HUES64 (cell line): ENCODE measurements around the gene GATA6.

ENCODE experiments used
- H3K27ac ChIP-seq: 2 replicates; pipeline ENCODE4 v1.7.0; 2013; ENCODE audit warnings: low read depth, low read length, inconsistent platforms
- H3K27me3 ChIP-seq: 2 replicates; pipeline ENCODE4 v1.6.1; 2013; ENCODE audit warnings: mild to moderate bottlenecking, low read length; ENCODE audit not compliant: insufficient read depth
- H3K36me3 ChIP-seq: 2 replicates; pipeline ENCODE4 v1.6.1; 2013; ENCODE audit warnings: mild to moderate bottlenecking, low read length; ENCODE audit not compliant: insufficient read depth
- H3K4me1 ChIP-seq: 2 replicates; pipeline ENCODE4 v1.6.1; 2013; ENCODE audit warnings: mild to moderate bottlenecking, low read length, moderate library complexity; ENCODE audit not compliant: insufficient read depth
- H3K4me3 ChIP-seq: 2 replicates; pipeline ENCODE4 v1.5.1; 2013; ENCODE audit warnings: mild to moderate bottlenecking, low read length, moderate library complexity
- H3K9ac ChIP-seq: 2 replicates; pipeline ENCODE4 v1.6.1; 2013; ENCODE audit warnings: mild to moderate bottlenecking, low read depth, low read length
- H3K9me3 ChIP-seq: 2 replicates; pipeline ENCODE4 v1.6.1; 2013; ENCODE audit warnings: low read depth, low read length; ENCODE audit not compliant: insufficient read depth
- WGBS: fragments of 150-250, 120-280 bp; methylation state at CpG from one replicate; pipeline ENCODE4 v1.1.7; 2013; ENCODE audit warnings: missing lambda C conversion rate; 5-methylcytosine and 5-hydroxymethylcytosine counted together

Gene GATA6

DNA sequence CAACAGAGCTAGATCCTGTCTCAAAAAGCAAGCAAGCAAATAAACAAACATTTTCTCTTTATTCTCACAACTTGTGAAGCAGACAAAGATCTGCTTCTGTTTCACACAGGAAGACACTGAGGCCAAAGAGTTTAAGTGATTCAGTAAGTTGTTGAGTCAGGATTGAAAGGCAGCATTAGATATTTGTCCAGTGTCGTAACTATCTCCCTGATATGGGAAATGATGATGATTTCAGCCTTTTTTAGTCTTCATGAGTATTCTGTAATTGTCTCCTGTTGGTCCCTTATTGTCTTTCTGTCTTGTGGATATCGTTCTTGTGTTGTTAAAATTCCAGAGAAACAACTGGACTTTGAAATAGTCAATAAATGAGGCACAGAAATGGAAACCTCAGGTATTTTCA, 59.6 kb downstream of the GATA6 start:
- 93% methylated on average over 2 of the region's 2 CpGs for WGBS
- 0 out of 2 replicates have a peak, but pooled peaks cover 2% of the 10 kb centered on the region for H3K4me1 ChIP-seq
- H3K9ac ChIP-seq = no peak overlapping the region
- H3K9me3 ChIP-seq = no peaks in the 10 kb centered on the region
- peaks cover 8% of the 10 kb centered on the region; the same call in 1 of the 2 replicates for H3K27me3 ChIP-seq
- no peaks in the 10 kb centered on the region for H3K36me3 ChIP-seq
- H3K27ac ChIP-seq = no peak overlapping the region
- no peak overlapping the region for H3K4me3 ChIP-seq

DNA sequence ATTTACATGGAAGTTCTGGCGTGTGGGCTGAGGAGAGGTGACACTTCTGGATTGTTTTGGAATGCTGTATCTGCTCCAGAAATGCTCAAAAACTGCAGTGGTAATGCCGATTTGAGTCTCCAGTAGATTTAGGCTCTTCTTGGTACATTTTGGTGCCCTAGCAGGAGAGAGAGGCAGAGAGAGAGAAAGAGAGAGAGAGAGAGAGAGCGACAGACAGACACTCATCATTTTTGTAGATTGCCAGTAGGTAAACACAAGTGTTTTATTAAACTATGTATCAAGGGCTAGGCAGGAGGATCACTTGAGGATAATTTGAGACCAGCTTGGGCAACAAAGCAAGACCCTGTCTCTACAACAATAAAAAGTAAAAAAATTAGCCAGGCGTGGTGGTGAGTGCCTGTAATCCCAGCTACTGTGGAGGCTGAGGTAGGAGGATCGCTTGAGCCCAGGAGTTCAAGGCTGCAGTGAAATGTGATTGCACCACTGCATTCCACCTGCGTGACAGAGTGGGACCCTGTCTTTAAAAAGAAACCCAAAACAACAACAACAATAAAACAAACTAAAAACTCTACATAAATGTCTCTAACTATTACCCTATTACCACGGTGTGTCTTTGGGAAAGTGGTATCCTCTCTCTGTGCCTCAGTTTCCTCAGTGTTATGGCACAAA, 60.2 kb downstream of the GATA6 start:
- H3K9ac ChIP-seq = no peak overlapping the region
- H3K9me3 ChIP-seq = no peaks in the 10 kb centered on the region
- 87% methylated on average over 7 of the region's 7 CpGs for WGBS
- no peak overlapping the region for H3K4me3 ChIP-seq
- no peak overlapping the region for H3K27ac ChIP-seq
- H3K36me3 ChIP-seq = no peaks in the 10 kb centered on the region
- H3K27me3 ChIP-seq = peaks cover 8% of the 10 kb centered on the region
- 0 out of 2 replicates have a peak, but pooled peaks cover 2% of the 10 kb centered on the region for H3K4me1 ChIP-seq

DNA sequence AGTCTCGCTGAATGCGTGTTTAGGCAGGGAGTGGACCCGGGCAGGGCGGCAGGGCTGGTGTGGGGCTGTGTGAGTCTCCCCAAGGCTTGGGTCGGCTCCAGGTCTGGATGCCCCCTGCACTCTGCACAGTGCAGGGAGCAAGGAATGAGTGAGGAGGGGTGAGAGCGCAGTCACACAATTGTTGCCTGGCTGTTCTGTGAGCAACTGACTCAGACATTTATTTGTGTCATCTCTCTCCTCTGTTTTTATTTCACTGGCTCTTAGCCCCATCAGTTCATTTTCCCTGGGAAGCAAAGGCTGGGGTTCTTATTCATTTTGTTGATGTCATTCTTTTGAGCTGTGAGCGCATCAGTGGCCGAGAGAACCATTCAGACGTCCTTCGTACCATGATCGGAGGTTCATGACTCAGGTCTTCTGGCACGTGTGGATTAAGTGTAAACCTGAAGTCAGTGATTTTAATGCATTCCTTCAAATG, 61.1 kb downstream of the GATA6 start:
- Histone ChIP-seq H3K36me3 (no peaks in the 10 kb centered on the region), H3K27me3 (peaks cover 7% of the 10 kb centered on the region), H3K9ac (no peak overlapping the region), H3K4me1 (0 out of 2 replicates have a peak, but pooled peaks cover 2% of the 10 kb centered on the region), H3K9me3 (no peaks in the 10 kb centered on the region), H3K27ac (no peak overlapping the region), H3K4me3 (no peak overlapping the region)
- WGBS = 89% methylated on average over 12 of the region's 12 CpGs

DNA sequence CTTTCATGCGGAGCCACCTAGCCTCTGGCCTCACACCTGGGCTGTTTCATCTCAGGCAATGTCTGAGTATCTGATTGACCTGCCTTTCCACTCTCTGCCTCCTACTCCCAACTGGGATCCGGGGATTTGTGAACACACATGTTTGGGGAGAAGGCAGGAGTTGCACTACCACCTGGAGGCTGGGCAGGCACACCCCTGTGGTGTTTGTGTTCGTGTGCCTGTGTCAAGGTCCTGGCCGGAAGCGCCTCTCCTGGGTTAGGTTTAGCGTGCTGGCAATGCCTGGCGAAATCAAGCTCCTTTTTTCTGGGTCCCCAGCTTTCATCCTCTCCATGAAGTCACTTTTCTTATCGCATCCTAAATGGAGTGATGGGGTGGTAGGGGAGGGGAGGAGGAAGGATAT, 63.9 kb downstream of the GATA6 start:
- no peak overlapping the region for H3K9ac ChIP-seq
- no peak overlapping the region for H3K4me3 ChIP-seq
- no peaks in the 10 kb centered on the region for H3K9me3 ChIP-seq
- H3K4me1 ChIP-seq = 0 out of 2 replicates have a peak, but pooled peaks cover 2% of the 10 kb centered on the region
- H3K27me3 ChIP-seq = peaks cover 6% of the 10 kb centered on the region
- no peak overlapping the region for H3K27ac ChIP-seq
- 86% methylated on average over 8 of the region's 8 CpGs for WGBS
- no peaks in the 10 kb centered on the region for H3K36me3 ChIP-seq

DNA sequence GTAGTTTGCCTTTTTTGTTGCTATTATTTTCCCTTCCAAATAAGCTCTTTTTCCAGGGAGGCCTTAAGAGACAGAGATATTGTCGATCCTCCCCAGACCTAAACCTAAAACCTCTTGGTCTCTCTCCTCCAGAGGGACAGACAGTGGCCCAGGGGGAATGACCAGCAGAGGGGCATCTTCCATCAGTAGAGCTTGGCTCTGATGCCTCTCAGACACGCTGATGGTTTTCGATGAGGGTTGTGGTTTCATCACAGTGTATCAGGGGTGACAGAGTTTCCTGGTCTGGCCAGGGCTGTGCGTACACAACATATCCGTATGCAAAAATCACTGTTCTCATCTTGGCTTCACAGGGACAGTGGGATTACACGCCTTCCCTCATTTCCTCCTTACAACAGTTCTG, 68.6 kb downstream of the GATA6 start:
- Histone ChIP-seq H3K9me3 (no peaks in the 10 kb centered on the region), H3K4me3 (no peak overlapping the region), H3K27ac (no peak overlapping the region), H3K27me3 (no peaks in the 10 kb centered on the region; the same call in 1 of the 2 replicates), H3K4me1 (0 out of 2 replicates have a peak, but pooled peaks cover 2% of the 10 kb centered on the region), H3K9ac (no peak overlapping the region), H3K36me3 (no peaks in the 10 kb centered on the region)
- WGBS = 97% methylated on average over 5 of the region's 6 CpGs

DNA sequence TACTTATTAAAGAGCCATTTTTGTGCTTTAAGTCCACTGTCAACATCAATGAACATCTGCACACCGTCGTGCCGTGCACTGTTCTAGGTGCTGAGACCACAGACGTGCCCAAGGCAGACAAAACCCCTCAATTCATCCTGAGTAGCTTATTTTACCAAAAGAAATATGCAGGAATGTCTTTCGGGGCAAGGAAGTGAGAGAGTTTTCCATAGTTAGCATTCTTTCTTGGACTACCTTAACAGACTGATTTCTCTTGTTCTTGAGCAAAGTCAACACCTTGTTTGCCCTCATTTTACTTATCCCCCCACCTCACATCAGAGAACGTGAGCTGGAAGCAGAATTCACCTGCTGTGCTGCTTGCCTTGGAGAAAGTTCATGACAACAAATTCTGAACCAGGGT, 69.3 kb downstream of the GATA6 start:
- Histone ChIP-seq H3K27me3 (no peaks in the 10 kb centered on the region; the same call in 1 of the 2 replicates), H3K4me3 (no peak overlapping the region), H3K9me3 (no peaks in the 10 kb centered on the region), H3K36me3 (no peaks in the 10 kb centered on the region), H3K9ac (no peak overlapping the region), H3K27ac (no peak overlapping the region), H3K4me1 (no peaks in the 10 kb centered on the region)
- WGBS = 75% methylated on average over 6 of the region's 6 CpGs

DNA sequence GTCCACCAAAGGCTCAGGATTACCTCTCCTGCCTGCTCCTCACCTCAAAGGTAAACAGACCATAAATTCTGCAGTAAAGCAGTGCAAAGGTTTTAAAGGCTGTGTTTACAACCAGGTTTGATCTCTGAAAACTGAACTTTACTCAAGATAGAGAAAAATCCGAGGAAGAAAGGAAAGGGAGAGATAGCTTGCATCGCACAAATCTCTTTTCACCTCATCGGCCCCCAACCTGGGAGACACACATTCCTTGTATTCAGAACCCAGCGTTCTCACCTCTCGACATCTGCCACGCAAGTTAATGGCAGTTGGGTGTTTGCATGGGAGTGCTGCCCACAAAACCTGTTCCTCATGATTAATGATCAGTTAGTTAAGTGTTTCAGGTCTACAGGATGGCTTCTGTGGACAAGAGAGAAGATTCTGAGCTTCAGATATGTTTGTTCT, 72.6 kb downstream of the GATA6 start:
- WGBS = 74% methylated on average over 4 of the region's 6 CpGs
- H3K27ac ChIP-seq = no peak overlapping the region
- H3K9me3 ChIP-seq = no peaks in the 10 kb centered on the region
- no peak overlapping the region for H3K4me3 ChIP-seq
- no peaks in the 10 kb centered on the region for H3K4me1 ChIP-seq
- no peak overlapping the region for H3K9ac ChIP-seq
- H3K27me3 ChIP-seq = no peaks in the 10 kb centered on the region
- no peaks in the 10 kb centered on the region for H3K36me3 ChIP-seq

DNA sequence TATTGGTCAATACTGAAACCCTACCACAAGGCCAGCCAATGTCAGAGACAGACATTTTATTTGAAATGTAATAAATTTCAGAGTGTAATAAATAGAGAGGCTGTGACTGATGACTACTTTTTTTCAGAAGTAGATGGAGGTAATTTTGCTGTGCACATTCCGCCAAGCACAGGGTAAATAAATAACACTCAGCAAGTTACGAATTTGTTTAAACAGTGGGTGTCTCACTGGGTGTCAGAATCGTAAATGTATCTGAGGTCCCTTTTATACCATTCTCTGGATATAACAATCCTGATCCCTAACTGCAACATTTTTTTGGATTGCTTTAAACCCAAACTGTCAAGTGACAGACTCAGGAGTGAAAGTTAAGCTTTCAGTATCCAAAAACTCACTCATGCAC, 74.1 kb downstream of the GATA6 start:
- 94% methylated on average over 3 of the region's 3 CpGs for WGBS
- no peaks in the 10 kb centered on the region for H3K4me1 ChIP-seq

DNA sequence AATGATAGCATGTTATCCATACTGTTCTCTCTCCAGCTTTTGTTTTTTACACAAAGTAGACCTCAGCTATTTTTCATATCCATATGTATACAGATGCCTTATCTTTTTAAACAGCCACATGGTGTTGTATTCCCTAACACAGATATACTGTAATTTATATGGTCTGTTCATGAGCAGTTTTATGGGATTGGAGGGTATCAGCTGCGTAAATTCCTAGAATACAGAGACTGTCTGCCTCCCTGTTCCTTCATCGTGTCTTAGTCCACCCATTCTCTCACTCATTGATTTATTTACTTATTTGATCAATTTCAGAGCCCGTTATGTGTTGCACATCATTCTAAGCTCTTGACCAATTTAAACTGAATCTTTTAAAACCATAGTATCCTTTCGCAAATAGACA, 80.6 kb downstream of the GATA6 start:
- H3K4me1 ChIP-seq = no peaks in the 10 kb centered on the region
- H3K36me3 ChIP-seq = no peaks in the 10 kb centered on the region
- no peak overlapping the region for H3K27ac ChIP-seq
- H3K9ac ChIP-seq = no peak overlapping the region
- WGBS = 99% methylated on average over 4 of the region's 4 CpGs
- no peaks in the 10 kb centered on the region; the same call in 1 of the 2 replicates for H3K27me3 ChIP-seq
- no peaks in the 10 kb centered on the region for H3K9me3 ChIP-seq
- no peak overlapping the region for H3K4me3 ChIP-seq

More for the DNA sequence above, 74.1 kb downstream of the GATA6 start:
- Histone ChIP-seq H3K9me3 (no peaks in the 10 kb centered on the region), H3K36me3 (no peaks in the 10 kb centered on the region), H3K27ac (no peak overlapping the region), H3K4me3 (no peak overlapping the region), H3K27me3 (no peaks in the 10 kb centered on the region; the same call in 1 of the 2 replicates), H3K9ac (no peak overlapping the region)

DNA sequence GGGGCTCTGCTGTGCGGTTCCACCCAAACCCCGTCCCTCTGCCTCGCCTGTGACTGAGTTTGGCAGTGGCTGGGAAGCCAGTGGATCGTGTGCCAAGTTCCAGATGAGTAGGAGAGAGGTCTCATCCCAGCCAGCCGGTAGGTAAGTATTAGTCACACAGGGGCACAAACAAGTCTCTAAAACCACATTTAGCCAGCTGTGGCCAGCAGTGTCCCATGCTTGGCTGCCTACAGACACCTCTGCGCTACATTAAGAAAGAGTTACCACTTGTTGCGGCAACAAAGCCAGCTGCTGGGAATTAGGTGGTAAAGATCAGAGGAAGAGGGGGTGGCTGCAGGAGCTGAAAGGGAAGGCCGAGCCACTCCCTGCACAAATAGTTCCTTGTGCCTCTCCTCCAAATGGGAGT, 81.2 kb downstream of the GATA6 start:
- Histone ChIP-seq H3K9ac (no peak overlapping the region), H3K9me3 (no peaks in the 10 kb centered on the region), H3K27ac (no peak overlapping the region), H3K4me1 (no peaks in the 10 kb centered on the region), H3K4me3 (no peak overlapping the region), H3K27me3 (no peaks in the 10 kb centered on the region; the same call in 1 of the 2 replicates), H3K36me3 (no peaks in the 10 kb centered on the region)
- WGBS = 87% methylated on average over 8 of the region's 8 CpGs
